Neutrophil (primary cell): Measurements from ENCODE around the gene CFAP157.

Experiments used
- H3K27ac ChIP-seq: fragments of 200-600 bp; sonication (generic); 2 replicates; pipeline ENCODE4 v1.5.1; 2016; ENCODE audit warnings: mild to moderate bottlenecking, moderate library complexity
- H3K27me3 ChIP-seq: fragments of 200-600 bp; sonication (generic); 2 replicates; pipeline ENCODE4 v1.6.0; 2016; ENCODE audit warnings: mild to moderate bottlenecking
- H3K36me3 ChIP-seq: fragments of 200-600 bp; sonication (generic); 2 replicates; pipeline ENCODE4 v1.5.1; 2017
- H3K4me1 ChIP-seq, 2 experiments: fragments of 200-600 bp in 1 of 2; sonication (generic) in 1 of 2; 1 replicate in 1 of 2; 2 replicates in 1 of 2; pipeline versions ENCODE4 v1.5.1 to v1.6.1; 2013 to 2016; ENCODE audit warnings: low read depth in 1 of 2, low read length in 1 of 2, mild to moderate bottlenecking in 1 of 2, moderate library complexity in 1 of 2; ENCODE audit not compliant: control insufficient read depth in 1 of 2, insufficient read depth in 1 of 2
- H3K4me3 ChIP-seq, 2 experiments: fragments of 200-600 bp in 1 of 2; sonication (generic) in 1 of 2; 1 replicate in 1 of 2; 2 replicates in 1 of 2; pipeline ENCODE4 v1.5.1; 2013 to 2016; ENCODE audit warnings: low read depth in 1 of 2, low read length in 1 of 2, mild to moderate bottlenecking in 1 of 2, moderate library complexity in 1 of 2
- H3K9me3 ChIP-seq: fragments of 200-600 bp; sonication (generic); 2 replicates; pipeline ENCODE4 v1.5.1; 2016
- TF ChIP-seq, protein P1 (sequence below): fragments of 200-600 bp; sonication (generic); IDR thresholded peaks from 2 replicates; pipeline ENCODE4 v1.5.1; 2016; ENCODE audit warnings: antibody characterized with exemption

Gene CFAP157

DNA sequence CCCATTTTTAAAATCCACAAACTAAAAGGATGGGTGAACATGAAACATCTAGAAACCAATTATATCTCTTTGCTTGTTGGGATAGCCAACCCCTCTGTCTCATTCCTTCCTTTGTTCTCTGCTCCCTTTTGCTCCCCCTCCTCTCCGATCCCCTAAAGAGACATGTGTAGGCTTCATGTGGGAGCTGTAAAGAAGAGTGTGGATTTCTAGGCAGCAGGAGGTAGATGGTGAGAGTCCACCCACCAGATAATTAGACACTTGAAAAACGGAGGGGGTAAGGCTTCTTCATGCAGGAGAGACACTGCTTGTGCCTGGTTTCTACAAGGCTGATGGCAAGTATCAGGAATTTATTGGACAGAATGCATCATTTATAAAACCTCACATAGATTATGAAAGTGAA lies 27.3 kb upstream of the CFAP157 start:
- Histone ChIP-seq H3K27me3 (no peaks in the 10 kb centered on the region), H3K9me3 (no peaks in the 10 kb centered on the region), H3K4me3 (no peak overlapping the region), H3K27ac (no peak overlapping the region), H3K36me3 (no peaks in the 10 kb centered on the region), H3K4me1 (no peaks in the 10 kb centered on the region)
- TF ChIP-seq, protein P1, sequence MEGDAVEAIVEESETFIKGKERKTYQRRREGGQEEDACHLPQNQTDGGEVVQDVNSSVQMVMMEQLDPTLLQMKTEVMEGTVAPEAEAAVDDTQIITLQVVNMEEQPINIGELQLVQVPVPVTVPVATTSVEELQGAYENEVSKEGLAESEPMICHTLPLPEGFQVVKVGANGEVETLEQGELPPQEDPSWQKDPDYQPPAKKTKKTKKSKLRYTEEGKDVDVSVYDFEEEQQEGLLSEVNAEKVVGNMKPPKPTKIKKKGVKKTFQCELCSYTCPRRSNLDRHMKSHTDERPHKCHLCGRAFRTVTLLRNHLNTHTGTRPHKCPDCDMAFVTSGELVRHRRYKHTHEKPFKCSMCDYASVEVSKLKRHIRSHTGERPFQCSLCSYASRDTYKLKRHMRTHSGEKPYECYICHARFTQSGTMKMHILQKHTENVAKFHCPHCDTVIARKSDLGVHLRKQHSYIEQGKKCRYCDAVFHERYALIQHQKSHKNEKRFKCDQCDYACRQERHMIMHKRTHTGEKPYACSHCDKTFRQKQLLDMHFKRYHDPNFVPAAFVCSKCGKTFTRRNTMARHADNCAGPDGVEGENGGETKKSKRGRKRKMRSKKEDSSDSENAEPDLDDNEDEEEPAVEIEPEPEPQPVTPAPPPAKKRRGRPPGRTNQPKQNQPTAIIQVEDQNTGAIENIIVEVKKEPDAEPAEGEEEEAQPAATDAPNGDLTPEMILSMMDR, result no peak

DNA sequence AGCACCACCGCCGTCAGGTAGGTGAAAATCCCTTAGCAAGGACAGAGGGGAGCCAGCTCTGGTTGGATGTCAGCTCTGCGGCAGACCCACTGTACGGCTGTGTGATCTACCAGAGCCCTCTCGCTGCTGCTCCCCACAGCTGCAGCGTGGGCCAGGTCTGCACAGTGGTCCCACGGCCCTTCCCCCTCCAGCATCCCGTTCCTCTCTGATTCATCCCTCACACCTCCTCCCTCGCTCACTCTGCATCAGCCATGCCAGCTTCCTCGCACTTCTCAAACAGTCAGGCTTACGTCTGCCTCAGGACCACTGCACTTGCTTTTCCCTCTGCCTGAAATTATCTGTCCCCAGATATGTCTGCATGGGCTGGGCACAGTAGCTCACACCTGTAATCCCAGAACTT lies 26.6 kb upstream of the CFAP157 start:
- Histone ChIP-seq H3K36me3 (no peaks in the 10 kb centered on the region), H3K27me3 (no peaks in the 10 kb centered on the region), H3K27ac (no peak overlapping the region), H3K9me3 (no peaks in the 10 kb centered on the region), H3K4me3 (no peak overlapping the region), H3K4me1 (no peaks in the 10 kb centered on the region)
- TF ChIP-seq, protein P1, result no peak

DNA sequence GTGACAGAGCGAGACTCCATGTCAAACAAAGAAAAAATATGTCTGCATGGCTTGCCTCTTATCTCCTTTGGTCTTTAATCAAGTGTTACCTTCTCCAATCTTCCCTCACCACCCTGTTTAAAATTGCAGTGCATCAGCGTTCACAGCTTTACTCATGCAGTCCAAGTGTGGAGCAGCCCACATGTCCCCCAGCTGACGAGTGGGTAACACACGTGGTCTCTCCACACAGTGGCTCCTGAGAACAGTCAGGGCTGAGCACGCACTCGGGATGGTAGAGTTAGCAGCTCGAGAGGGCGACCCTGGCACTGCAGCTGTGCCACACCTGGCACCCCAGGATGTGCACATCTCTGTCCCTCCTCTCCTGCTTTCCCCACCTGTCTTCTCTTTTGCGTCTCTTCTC lies 25.9 kb upstream of the CFAP157 start:
- no peaks in the 10 kb centered on the region for H3K9me3 ChIP-seq

DNA sequence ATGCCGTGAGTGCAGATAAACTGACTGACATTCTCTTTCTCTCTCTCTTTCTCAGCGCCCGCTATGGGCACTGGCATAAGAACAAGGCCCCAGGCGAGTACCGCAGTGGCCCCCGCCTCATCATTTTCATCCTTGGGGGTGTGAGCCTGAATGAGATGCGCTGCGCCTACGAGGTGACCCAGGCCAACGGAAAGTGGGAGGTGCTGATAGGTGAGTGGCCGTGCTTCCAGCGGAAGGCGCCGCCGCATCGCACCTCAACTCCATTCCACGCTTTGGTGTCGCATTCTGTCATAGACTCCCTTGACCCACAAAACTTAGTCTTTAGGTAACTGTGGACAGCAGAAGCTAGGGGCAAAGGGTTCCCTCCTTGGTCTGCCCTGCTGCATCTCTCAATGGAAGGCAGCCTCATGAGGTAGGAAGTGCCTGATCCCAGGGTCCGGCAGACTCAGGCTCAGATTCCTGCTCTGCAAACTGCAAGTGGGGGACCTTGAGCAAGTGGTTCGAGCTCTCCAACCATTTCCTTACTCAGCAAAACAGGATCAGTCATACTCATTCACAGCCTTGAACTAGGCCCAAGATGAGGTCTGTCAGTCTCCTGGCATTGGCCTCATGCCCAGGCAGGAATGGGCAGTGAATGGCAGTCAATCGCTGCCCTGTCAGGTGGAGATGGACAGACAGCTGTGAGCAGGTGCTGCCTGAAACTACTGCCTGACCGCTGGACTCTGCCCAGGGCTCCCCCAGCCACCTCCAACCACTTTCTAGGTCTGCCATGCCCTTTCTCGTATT lies 24.2 kb upstream of the CFAP157 start:
- Histone ChIP-seq H3K27ac (no peak overlapping the region), H3K36me3 (no peaks in the 10 kb centered on the region), H3K9me3 (no peaks in the 10 kb centered on the region), H3K4me3 (no peak overlapping the region), H3K4me1 (no peaks in the 10 kb centered on the region), H3K27me3 (no peaks in the 10 kb centered on the region)
- TF ChIP-seq, protein P1, result no peak

More for the DNA sequence above, 25.9 kb upstream of the CFAP157 start:
- H3K4me3 ChIP-seq, result no peak overlapping the region
- H3K27me3 ChIP-seq, result no peaks in the 10 kb centered on the region
- no peak overlapping the region for H3K27ac ChIP-seq
- TF ChIP-seq, protein P1, result no peak
- H3K4me1 ChIP-seq, result no peaks in the 10 kb centered on the region
- no peaks in the 10 kb centered on the region for H3K36me3 ChIP-seq

DNA sequence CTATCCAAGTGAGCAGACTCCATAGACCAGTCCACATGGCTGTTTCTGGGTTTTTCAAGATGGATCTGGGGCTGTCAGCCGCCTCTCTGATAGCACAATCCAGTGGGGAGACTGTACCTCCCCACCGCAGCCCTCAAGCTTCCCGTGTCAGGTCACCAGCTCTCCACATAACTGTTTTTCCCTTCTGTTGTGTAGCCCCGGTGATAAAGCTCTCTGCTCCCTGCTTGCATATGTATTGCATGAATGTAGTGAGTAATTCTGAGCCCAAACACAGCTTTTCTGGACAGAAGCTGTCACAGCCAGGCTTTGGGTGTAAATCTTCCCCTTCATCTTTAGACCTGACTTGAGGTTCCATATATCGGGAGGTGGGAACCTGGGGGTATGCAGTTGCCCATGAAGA lies 23.1 kb upstream of the CFAP157 start:
- Histone ChIP-seq H3K27ac (no peak overlapping the region), H3K27me3 (no peaks in the 10 kb centered on the region), H3K36me3 (no peaks in the 10 kb centered on the region), H3K4me1 (no peaks in the 10 kb centered on the region), H3K9me3 (no peaks in the 10 kb centered on the region), H3K4me3 (no peak overlapping the region)
- TF ChIP-seq, protein P1, result no peak
